ENCODE measurements around the gene SF3A1. TPM values are rescaled to one million over a fixed set of nuclear protein-coding genes. Genes with fewer than 3 reads are reported as not detected.

Gene SF3A1
- total and polyA plus RNA-seq, 11 donors = 11.4 to 142 (median 77.4) TPM

- intact Hi-C loops (cut with DNase I) = loop anchor here in 7 of 10 donors (1.0 to 5.0 kb wide), 6 partner anchors 24 to 102 kb away; partner anchors contain the start of genes TBC1D10A (in 3 of the 7) and RNF215 (in 1 of the 7)
- WGBS, 4 donors = 69 to 79% (median 75%) methylated on average over 19 to 31 of the region's 31 CpGs
- no peaks in the 10 kb centered on the region for H3K27me3 ChIP-seq
- TF ChIP-seq CTCF (IDR thresholded peaks at IDR 0.05) = peak; percentile 69 to 96 (median 80)
- TF ChIP-seq POLR2A (IDR thresholded peaks at IDR 0.05) = no peak
- peaks cover 12 to 56% (median 35%) of the 10 kb centered on the region in 12 donors for H3K4me1 ChIP-seq
- H3K4me3 ChIP-seq = no peak overlapping the region
- no peaks in the 10 kb centered on the region for H3K9me3 ChIP-seq
- no peak for ATAC-seq
- H3K36me3 ChIP-seq = peaks cover 0 to 28% (median 9%) of the 10 kb centered on the region in 9 donors
- H3K27ac ChIP-seq = peak overlapping the region in 1 of 12 donors; percentile 95
- peak in 4 of 5 donors; percentile 66 to 91 (median 68) for DNase-seq
Measured at GRCh38 chr22:30286813-30287647, 69.7 kb downstream of the SF3A1 start.

GRCh38 chr22:30286331-30286730 lies 70.4 kb downstream of the SF3A1 start:
- ATAC-seq = no peak
- intact Hi-C loops (cut with DNase I) = loop anchor here in 6 of 10 donors (2.0 to 5.0 kb wide), 4 partner anchors 24 to 102 kb away; partner anchors contain the start of gene TBC1D10A (in 3 of the 6)

GRCh38 chr22:30285846-30286200 lies 70.9 kb downstream of the SF3A1 start:
- no peak overlapping the region for H3K27ac ChIP-seq
- ATAC-seq (no peak), DNase-seq (peak in 1 of 5 donors; percentile 38)
- H3K4me1 ChIP-seq = peaks cover 4 to 46% (median 23%) of the 10 kb centered on the region in 12 donors
- H3K4me3 ChIP-seq = no peak overlapping the region
- H3K9me3 ChIP-seq = no peaks in the 10 kb centered on the region
- WGBS, 4 donors = 89 to 100% (median 92%) methylated on average over 1 to 8 of the region's 8 CpGs
- peaks cover 0 to 26% (median 8%) of the 10 kb centered on the region in 9 donors for H3K36me3 ChIP-seq
- TF ChIP-seq POLR2A (IDR thresholded peaks at IDR 0.05) = no peak
- TF ChIP-seq CTCF (IDR thresholded peaks at IDR 0.05) = no peak
- intact Hi-C loops (cut with DNase I) = loop anchor here in 6 of 10 donors (2.0 to 5.0 kb wide), 4 partner anchors 23 to 103 kb away; partner anchors contain the start of gene TBC1D10A (in 3 of the 6)
- no peaks in the 10 kb centered on the region for H3K27me3 ChIP-seq

More at GRCh38 chr22:30286331-30286730, 70.4 kb downstream of the SF3A1 start:
- Histone ChIP-seq H3K4me3 (no peak overlapping the region), H3K27ac (no peak overlapping the region), H3K9me3 (no peaks in the 10 kb centered on the region), H3K36me3 (peaks cover 0 to 26% (median 8%) of the 10 kb centered on the region in 9 donors), H3K27me3 (no peaks in the 10 kb centered on the region), H3K4me1 (peaks cover 6 to 51% (median 28%) of the 10 kb centered on the region in 12 donors)
- 78 to 87% (median 84%) methylated on average over 5 of the region's 5 CpGs for WGBS, 4 donors
- TF ChIP-seq POLR2A (IDR thresholded peaks at IDR 0.05) (no peak), CTCF (IDR thresholded peaks at IDR 0.05) (no peak)
- peak in 1 of 5 donors; percentile 27 for DNase-seq

Data from heart left ventricle (tissue), 16 donors.